ENCODE data around the gene FOXA1. TPM values are rescaled to one million over a fixed set of nuclear protein-coding genes. Genes with fewer than 3 reads are reported as not detected.

The FOXA1 gene
- total and polyA plus RNA-seq, 2 of the 8 experiments (the other 6 are each of a cell fraction or from before 2014, with no cell fraction given), result 0.08 to 0.20 TPM

- Histone ChIP-seq H2BK12ac (ENCODE audit: low read depth, low read length) (0 out of 2 replicates have a peak overlapping the region, but pooled peaks have one; percentile 55), H4K91ac (replicated peaks; ENCODE audit: insufficient read length, low read length) (no peak overlapping the region), H3K14ac (ENCODE audit: insufficient read length) (no peak overlapping the region), H2BK20ac (ENCODE audit: low read length) (no peak overlapping the region), H2AK5ac (ENCODE audit: low read depth, low read length) (no peak overlapping the region), H3K4me3 (ENCODE audit: extremely low read depth in 1 of 4, insufficient read depth in 2 of 4, low read depth in 3 of 4, low read length in 4 of 4) (peak overlapping the region; percentile 16 to 61 (median 36)), H3K18ac (ENCODE audit: extremely low read depth, low read length) (peak overlapping the region; percentile 87), H3K4ac (replicated peaks; ENCODE audit: insufficient read length, low read depth, low read length) (no peak overlapping the region), H3K56ac (replicated peaks; ENCODE audit: insufficient read length, low read depth, low read length) (no peak overlapping the region), H3K4me2 (ENCODE audit: insufficient read depth in 1 of 2, low read depth in 2 of 2, low read length in 2 of 2) (peak overlapping the region; percentile 75 to 86), H3K79me2 (ENCODE audit: control insufficient read depth in 1 of 2, insufficient read depth in 2 of 2, low read length in 2 of 2) (no peaks in the 10 kb centered on the region), H4K8ac (ENCODE audit: extremely low read depth, insufficient read depth, low read length) (peak overlapping the region; percentile 88; the same call in 1 of the 2 replicates), H4K5ac (ENCODE audit: insufficient read length, low read depth, low read length) (no peak overlapping the region), H3K4me1 (replicated peaks in 1 of 4; ENCODE audit: control insufficient read depth in 3 of 4, insufficient read depth in 4 of 4, low read length in 3 of 4) (no peaks in the 10 kb centered on the region), H2BK5ac (ENCODE audit: low read depth, low read length) (no peak overlapping the region), H3K9ac (replicated peaks in 1 of 4; ENCODE audit: extremely low read depth in 1 of 4, low read depth in 3 of 4, low read length in 3 of 4) (no peak overlapping the region; a peak in 2 of 7 replicates), H4K20me1 (replicated peaks in 1 of 2; ENCODE audit: control insufficient read depth in 1 of 2, insufficient read depth in 2 of 2, low read length in 2 of 2) (no peaks in the 10 kb centered on the region), H2BK15ac (ENCODE audit: low read length) (peak overlapping the region; percentile 29; the same call in 1 of the 2 replicates), H3K27ac (ENCODE audit: low read depth, low read length) (no peak overlapping the region), H2BK120ac (replicated peaks; ENCODE audit: low read depth, low read length) (no peak overlapping the region), H3K23me2 (ENCODE audit: low read depth, low read length) (peaks cover 8% of the 10 kb centered on the region; the same call in 1 of the 2 replicates), H2AFZ (ENCODE audit: low read length) (peak overlapping the region; percentile 71; the same call in 1 of the 2 replicates), H3K79me1 (ENCODE audit: low read depth, low read length) (no peaks in the 10 kb centered on the region), H3K27me3 (replicated peaks in 1 of 4; ENCODE audit: control insufficient read depth in 3 of 4, extremely low read depth in 1 of 4, insufficient read depth in 3 of 4, low read length in 3 of 4) (peaks cover 16 to 40% (median 31%) of the 10 kb centered on the region in 4 experiments), H3K23ac (ENCODE audit: insufficient read length) (no peak overlapping the region), H3K9me3 (ENCODE audit: insufficient read depth in 2 of 2, low read depth in 1 of 2, low read length in 1 of 2) (no peaks in the 10 kb centered on the region), H3K36me3 (ENCODE audit: control insufficient read depth in 2 of 4, insufficient read depth in 4 of 4, low read length in 3 of 4) (no peaks in the 10 kb centered on the region)
- WGBS, 2 experiments (ENCODE audit: extremely low coverage in 1 of 2, insufficient coverage in 1 of 2, insufficient read length in 1 of 2, insufficient replicate concordance in 2 of 2, low coverage in 1 of 2, low lambda C conversion rate in 2 of 2, missing lambda C conversion rate in 1 of 2), result 3% methylated on average over 74 of the region's 81 CpGs; no CpG with 5 or more reads in 1 of the 2 experiments
- FAIRE-seq (no peak), DNase-seq (ENCODE audit: low read depth in 1 of 2, low spot score in 2 of 2) (peak in 1 of 2 experiments; percentile 76)
- ChIA-PET POLR2A (ENCODE audit: partially characterized antibody) (interaction anchor here (0.7 to 1.6 kb wide), 3 partner anchors 10 to 22 kb away, joined by 3 to 4 read pairs (median 3); no protein-coding TSS in a partner anchor), CTCF (ENCODE audit: partially characterized antibody) (interaction anchor here (0.6 to 5.3 kb wide), 9 partner anchors 12 to 253 kb away, joined by 3 to 37 read pairs (median 5); partner anchors contain the start of genes FOXA1 and TTC6)
- TF ChIP-seq CEBPB (IDR thresholded peaks at IDR 0.05; ENCODE audit: low read depth, low read length) (no peak), CTCF (IDR thresholded peaks at IDR 0.05; ENCODE audit: control extremely low read depth in 1 of 3, insufficient read depth in 1 of 3, low read depth in 1 of 3, low read length in 3 of 3) (no peak), CREB1 (IDR thresholded peaks at IDR 0.05) (peak; percentile 7; the same call in 1 of the 2 replicates), PHF8 (conservative IDR thresholded peaks at IDR 0.05; ENCODE audit: low read depth, low read length) (0 out of 2 replicates have a peak, but pooled peaks have one; percentile 35), TBP (IDR thresholded peaks at IDR 0.05; ENCODE audit: low read depth, low read length) (peak; percentile 14; the same call in 1 of the 2 replicates), ZNF274 (IDR thresholded peaks at IDR 0.05; ENCODE audit: borderline replicate concordance, extremely low read depth, low read length) (no peak), KDM1A (IDR thresholded peaks at IDR 0.05; ENCODE audit: borderline replicate concordance, low read length) (no peak), SAP30 (IDR thresholded peaks at IDR 0.05; ENCODE audit: insufficient read depth, insufficient replicate concordance, low read length) (no peak), ASH2L (IDR thresholded peaks at IDR 0.05; ENCODE audit: low read length) (peak; percentile 90)
Measured at GRCh38 chr14:37622231-37622923, 27.3 kb upstream of the FOXA1 start.
